Measurements from ENCODE around the gene IGF1R. TPM values are rescaled to one million over a fixed set of nuclear protein-coding genes. Genes with fewer than 3 reads are reported as not detected.

The IGF1R gene
- total RNA-seq, 1 donor from 2014 or later = 85.9 TPM

GRCh38 chr15:98876451-98877369, 228.4 kb downstream of the IGF1R start:
- DNase-seq (ENCODE audit: low spot score) = no peak
- intact Hi-C loops (cut with DNase I) = no loop called here
- ATAC-seq = no peak

- ATAC-seq (no peak), DNase-seq (ENCODE audit: low spot score) (no peak)
- intact Hi-C loops (cut with DNase I) = no loop called here
Observed at GRCh38 chr15:98878172-98878571, 229.8 kb downstream of the IGF1R start.

GRCh38 chr15:98878862-98879261, 230.5 kb downstream of the IGF1R start:
- DNase-seq (ENCODE audit: low spot score) (no peak), ATAC-seq (no peak)
- intact Hi-C loops (cut with DNase I) = no loop called here

- no peak for DNase-seq (ENCODE audit: low spot score)
- intact Hi-C loops (cut with DNase I) = no loop called here
- peak; percentile 58 for ATAC-seq
Observed at GRCh38 chr15:98881526-98882520, 233.5 kb downstream of the IGF1R start.

GRCh38 chr15:98883478-98883877, 235.1 kb downstream of the IGF1R start:
- no peak for DNase-seq (ENCODE audit: low spot score)
- ATAC-seq = no peak
- intact Hi-C loops (cut with DNase I) = no loop called here

- intact Hi-C loops (cut with DNase I) = no loop called here
- DNase-seq (ENCODE audit: low spot score) = no peak
- no peak for ATAC-seq
Observed at GRCh38 chr15:98884894-98885293, 236.6 kb downstream of the IGF1R start.

- ATAC-seq (no peak), DNase-seq (ENCODE audit: low spot score) (no peak)
- intact Hi-C loops (cut with DNase I) = no loop called here
Observed at GRCh38 chr15:98887976-98888375, 239.6 kb downstream of the IGF1R start.

GRCh38 chr15:98888820-98889479, 240.6 kb downstream of the IGF1R start:
- intact Hi-C loops (cut with DNase I) = no loop called here
- ATAC-seq (no peak), DNase-seq (ENCODE audit: low spot score) (no peak)

GRCh38 chr15:98889930-98890695, 241.8 kb downstream of the IGF1R start:
- ATAC-seq = no peak
- intact Hi-C loops (cut with DNase I) = no loop called here
- no peak for DNase-seq (ENCODE audit: low spot score)

- intact Hi-C loops (cut with DNase I) = no loop called here
- ATAC-seq = peak; percentile 25
Observed at GRCh38 chr15:98891301-98891700, 243.0 kb downstream of the IGF1R start.

GRCh38 chr15:98893401-98893800, 245.1 kb downstream of the IGF1R start:
- DNase-seq (ENCODE audit: low spot score) (no peak), ATAC-seq (no peak)
- intact Hi-C loops (cut with DNase I) = no loop called here

More at GRCh38 chr15:98891301-98891700, 243.0 kb downstream of the IGF1R start:
- no peak for DNase-seq (ENCODE audit: low spot score)

- DNase-seq (ENCODE audit: low spot score) (no peak), ATAC-seq (no peak)
- intact Hi-C loops (cut with DNase I) = no loop called here
Observed at GRCh38 chr15:98894312-98894711, 246.0 kb downstream of the IGF1R start.

GRCh38 chr15:98896002-98896721, 247.8 kb downstream of the IGF1R start:
- DNase-seq (ENCODE audit: low spot score) = no peak
- no peak for ATAC-seq
- intact Hi-C loops (cut with DNase I) = no loop called here

GRCh38 chr15:98896802-98897732, 248.7 kb downstream of the IGF1R start:
- intact Hi-C loops (cut with DNase I) = no loop called here
- ATAC-seq (peak; percentile 78), DNase-seq (ENCODE audit: low spot score) (no peak)

- ATAC-seq (no peak), DNase-seq (ENCODE audit: low spot score) (no peak)
- intact Hi-C loops (cut with DNase I) = no loop called here
Observed at GRCh38 chr15:98898122-98898521, 249.8 kb downstream of the IGF1R start.

- intact Hi-C loops (cut with DNase I) = no loop called here
- DNase-seq (ENCODE audit: low spot score) (no peak), ATAC-seq (no peak)
Observed at GRCh38 chr15:98899272-98900021, 251.1 kb downstream of the IGF1R start.

Measured in sciatic nerve (tissue), 2 donors.